GM12878 (cell line): Measurements from ENCODE around the gene NIPAL3. TPM values are rescaled to one million over a fixed set of nuclear protein-coding genes. Genes with fewer than 3 reads are reported as not detected.

Source experiments
- ATAC-seq: fragments of 200-7000 bp; cut with Tn5 transposase; 3 replicates; pipeline ENCODE4 v1.9.1; 2020; ENCODE audit warnings: mild to moderate bottlenecking, moderate library complexity
- BruUV-seq: library from RNA; stranded (reverse); fragments of 400-500 nt; replicated peaks from 2 replicates; lab custom pipeline; 2021; lab: Mats Ljungman, UMichigan
- CTCF ChIA-PET: fragments of 300-600 bp; sonication (Branson Sonifier 250); formaldehyde crosslinking; extraction: SDS; loops from one replicate; lab custom pipeline; 2021; ENCODE audit warnings: inconsistent platforms; lab: Yijun Ruan, JAX
- POLR2A ChIA-PET: fragments of 350-600 bp; formaldehyde crosslinking; extraction: SDS; loops from one replicate; lab custom pipeline; 2021; ENCODE audit warnings: inconsistent platforms; lab: Charles Lee
- RAD21 ChIA-PET: fragments of 300-600 bp; sonication (Branson Sonifier 250); formaldehyde crosslinking; loops from one replicate; lab custom pipeline; 2023; ENCODE audit warnings: antibody characterized with exemption; ENCODE audit not compliant: unreplicated experiment; lab: Charles Lee
- SMC1A ChIA-PET: fragments of 300-600 bp; sonication (Branson Sonifier 250); formaldehyde crosslinking; loops from one replicate; lab custom pipeline; 2023; ENCODE audit not compliant: unreplicated experiment, uncharacterized antibody; lab: Charles Lee
- DNase-seq: peaks from one replicate; pipeline ENCODE4 v3.0.0-alpha.2; 2011; ENCODE audit warnings: low read depth, low spot score
- FAIRE-seq: peaks from 3 replicates; lab custom pipeline; 2011; peaks lifted over from hg19 to GRCh38; lab: Jason Lieb, UNC
- H2AFZ ChIP-seq: 2 replicates; pipeline ENCODE4 v1.6.0; 2011; ENCODE audit warnings: low read depth, low read length, control low read depth; ENCODE audit not compliant: control insufficient read depth
- H3K27ac ChIP-seq: 2 replicates; pipeline ENCODE4 v1.5.1; 2011; ENCODE audit warnings: control low read depth; ENCODE audit not compliant: control insufficient read depth, insufficient read depth
- H3K27me3 ChIP-seq, 2 experiments: replicated peaks in 1 of 2; 2 replicates each; pipeline versions ENCODE4 v1.6.0 to v1.6.1; 2011; ENCODE audit warnings: low read length in 1 of 2; ENCODE audit not compliant: control insufficient read depth in 2 of 2, insufficient read depth in 2 of 2
- H3K36me3 ChIP-seq, 2 experiments: 2 replicates each; pipeline ENCODE4 v1.5.1; 2011; ENCODE audit warnings: low read length in 1 of 2; ENCODE audit not compliant: control insufficient read depth in 2 of 2, insufficient read depth in 2 of 2
- H3K4me1 ChIP-seq: 2 replicates; pipeline ENCODE4 v1.6.1; 2011; ENCODE audit warnings: mild to moderate bottlenecking, low read length, moderate library complexity, mixed read lengths; ENCODE audit not compliant: control insufficient read depth, insufficient read depth
- H3K4me2 ChIP-seq: 2 replicates; pipeline ENCODE4 v1.6.0; 2011; ENCODE audit warnings: control low read depth; ENCODE audit not compliant: control insufficient read depth, insufficient read depth
- H3K4me3 ChIP-seq: fragments of 200-600 bp; sonication (generic); 2 replicates; pipeline ENCODE4 v1.5.1; 2016
- H3K79me2 ChIP-seq: 2 replicates; pipeline ENCODE4 v1.6.0; 2011; ENCODE audit warnings: low read length; ENCODE audit not compliant: control insufficient read depth, insufficient read depth
- H3K9ac ChIP-seq: 2 replicates; pipeline ENCODE4 v1.8.0; 2011; ENCODE audit warnings: low read length, control low read depth, mixed read lengths; ENCODE audit not compliant: control insufficient read depth, insufficient read depth
- H3K9me3 ChIP-seq: replicated peaks from 3 replicates; pipeline ENCODE4 v1.5.1; 2011; ENCODE audit warnings: mild to moderate bottlenecking, low read length; ENCODE audit not compliant: control insufficient read depth, insufficient read depth
- H4K20me1 ChIP-seq: 2 replicates; pipeline ENCODE4 v1.6.0; 2011; ENCODE audit not compliant: control insufficient read depth, insufficient read depth
- BACH1 ChIP-seq: fragments of 450-650 bp; IDR thresholded peaks from 2 replicates; pipeline ENCODE4 v1.6.1; 2017; ENCODE audit warnings: mild to moderate bottlenecking, borderline replicate concordance
- E2F8 ChIP-seq: fragments of 450-650 bp; IDR thresholded peaks from 2 replicates; pipeline ENCODE4 v1.6.1; 2018; ENCODE audit warnings: mild to moderate bottlenecking, low read depth, moderate library complexity; ENCODE audit not compliant: partially characterized antibody
- EZH2 ChIP-seq: IDR thresholded peaks from 2 replicates; pipeline ENCODE4 v1.6.1; 2012; ENCODE audit warnings: low read depth, mild to moderate bottlenecking, control low read depth, inconsistent platforms, low read length, borderline replicate concordance; ENCODE audit not compliant: control insufficient read depth
- HDAC6 ChIP-seq: fragments of 200-600 bp; sonication (generic); IDR thresholded peaks from one replicate; pipeline ENCODE4 v1.8.0; 2017; ENCODE audit warnings: antibody characterized with exemption; ENCODE audit not compliant: unreplicated experiment
- IRF4 ChIP-seq: IDR thresholded peaks from 2 replicates; pipeline ENCODE4 v1.6.1; 2011; ENCODE audit warnings: low read depth, low read length
- MEF2A ChIP-seq: IDR thresholded peaks from 2 replicates; pipeline ENCODE4 v1.6.1; 2011; ENCODE audit warnings: low read depth, mild to moderate bottlenecking, low read length, moderate library complexity; ENCODE audit not compliant: insufficient read depth
- MLLT1 ChIP-seq: fragments of 450-650 bp; IDR thresholded peaks from 2 replicates; pipeline ENCODE4 v1.6.1; 2016; ENCODE audit warnings: mild to moderate bottlenecking
- MXI1 ChIP-seq: fragments of 150-350 bp; IDR thresholded peaks from 2 replicates; pipeline ENCODE4 v1.6.1; 2011; ENCODE audit warnings: low read depth, mild to moderate bottlenecking, inconsistent platforms, low read length, improper control_type of control experiment
- NFYB ChIP-seq: IDR thresholded peaks from 2 replicates; pipeline ENCODE4 v1.6.1; 2011; ENCODE audit warnings: low read depth, mild to moderate bottlenecking, low read length, improper control_type of control experiment, moderate library complexity; ENCODE audit not compliant: insufficient read depth
- POLR2AphosphoS2 ChIP-seq: IDR thresholded peaks from 2 replicates; pipeline ENCODE4 v1.6.1; 2011; ENCODE audit warnings: low read depth, mild to moderate bottlenecking, low read length, improper control_type of control experiment, moderate library complexity
- RAD51 ChIP-seq: fragments of 450-650 bp; IDR thresholded peaks from 2 replicates; pipeline ENCODE4 v1.6.1; 2016; ENCODE audit warnings: moderate library complexity, mild to moderate bottlenecking, inconsistent platforms
- YBX1 ChIP-seq: fragments of 450-650 bp; IDR thresholded peaks from 2 replicates; pipeline ENCODE4 v1.6.1; 2016; ENCODE audit warnings: antibody characterized with exemption
- ZNF207 ChIP-seq: fragments of 450-650 bp; IDR thresholded peaks from 2 replicates; pipeline ENCODE4 v1.6.1; 2014; ENCODE audit warnings: antibody characterized with exemption, mild to moderate bottlenecking, borderline replicate concordance
- in situ Hi-C: fragments of 300-500 bp; cut with MboI; formaldehyde crosslinking; loops from 9 replicates; pipeline ENCODE4 v1.14.3; 2018; ENCODE audit warnings: mixed read lengths
- intact Hi-C: fragments of 100-400 bp; cut with micrococcal nuclease; formaldehyde crosslinking; loops from one replicate; pipeline ENCODE4 v1.14.2; 2022; ENCODE audit not compliant: unreplicated experiment
- polyA plus RNA-seq, 11 experiments: library from polyadenylated mRNA; depleted of rRNA in 4 of 11; unstranded in 6 of 11; stranded (reverse) in 5 of 11; fragments of >200 nt; fragmentation: Nextera tagmentation in 4 of 11; fragmentation: Illumina TruSeq in 1 of 11; extraction: Ambion mirVana in 4 of 11; extraction: Trizol in 1 of 11; gene quantifications; 1 replicate in 1 of 11; 2 replicates in 10 of 11; pipeline versions ENCODE4 v1.2.1 to v1.2.3, GENCODE V29; 2011 to 2016; ENCODE audit warnings: inconsistent platforms in 2 of 11, missing spikeins in 2 of 11, low read depth in 1 of 11
- total RNA-seq, 4 experiments: library from RNA; depleted of rRNA in 3 of 4; stranded (reverse); fragments of >200 nt in 3 of 4; fragmentation: Illumina TruSeq in 1 of 4; extraction: Trizol in 1 of 4; gene quantifications; 2 replicates each; pipeline versions ENCODE4 v1.2.1 to v1.2.3, GENCODE V29; 2013 to 2021
- TF ChIP-seq, protein P1 (sequence below): fragments of 450-650 bp; conservative IDR thresholded peaks from 2 replicates; pipeline ENCODE4 v1.6.1; 2017; ENCODE audit warnings: mild to moderate bottlenecking, moderate library complexity

NIPAL3 gene
- total and polyA plus RNA-seq, 10 of the 15 experiments (the other 5 are each of a cell fraction or from before 2014, with no cell fraction given) = 2.1 to 9.4 (median 4.2) TPM

DNA sequence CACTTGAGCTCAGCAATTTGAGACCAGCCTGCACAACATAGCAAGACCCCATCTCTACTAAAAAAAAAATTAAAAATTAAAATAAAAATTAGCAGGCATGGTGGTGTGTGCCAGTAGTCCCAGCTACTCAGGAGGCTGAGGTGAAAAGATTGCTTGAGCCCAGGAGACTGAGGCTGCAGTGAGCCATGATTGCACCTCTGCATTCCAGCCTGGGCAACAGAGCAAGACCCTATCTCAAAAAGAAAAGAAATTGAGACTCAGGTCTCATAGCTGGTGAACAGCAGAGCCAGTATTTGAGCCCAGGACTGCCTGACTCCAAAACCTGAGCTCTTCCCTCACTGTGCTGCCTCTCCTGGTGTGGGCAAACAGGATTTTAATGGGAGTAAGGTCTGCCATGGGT is 58.6 kb downstream of the NIPAL3 start:
- in situ Hi-C loops = no loop called here
- Histone ChIP-seq H3K4me2 (no peak overlapping the region), H3K9ac (no peak overlapping the region), H3K36me3 (no peaks in the 10 kb centered on the region), H4K20me1 (no peaks in the 10 kb centered on the region), H3K9me3 (no peaks in the 10 kb centered on the region), H3K79me2 (no peaks in the 10 kb centered on the region), H3K4me1 (no peaks in the 10 kb centered on the region), H2AFZ (no peak overlapping the region)
- ChIA-PET RAD21 (no interaction called here), CTCF (interaction anchor here (2.5 kb wide), 1 partner anchor 10 kb away, joined by 7 read pairs; no protein-coding TSS in a partner anchor)
- DNase-seq = no peak
- TF ChIP-seq HDAC6 = no peak
- TF ChIP-seq BACH1 = no peak
- TF ChIP-seq MEF2A = no peak
- TF ChIP-seq RAD51 = no peak
- TF ChIP-seq, protein P1, sequence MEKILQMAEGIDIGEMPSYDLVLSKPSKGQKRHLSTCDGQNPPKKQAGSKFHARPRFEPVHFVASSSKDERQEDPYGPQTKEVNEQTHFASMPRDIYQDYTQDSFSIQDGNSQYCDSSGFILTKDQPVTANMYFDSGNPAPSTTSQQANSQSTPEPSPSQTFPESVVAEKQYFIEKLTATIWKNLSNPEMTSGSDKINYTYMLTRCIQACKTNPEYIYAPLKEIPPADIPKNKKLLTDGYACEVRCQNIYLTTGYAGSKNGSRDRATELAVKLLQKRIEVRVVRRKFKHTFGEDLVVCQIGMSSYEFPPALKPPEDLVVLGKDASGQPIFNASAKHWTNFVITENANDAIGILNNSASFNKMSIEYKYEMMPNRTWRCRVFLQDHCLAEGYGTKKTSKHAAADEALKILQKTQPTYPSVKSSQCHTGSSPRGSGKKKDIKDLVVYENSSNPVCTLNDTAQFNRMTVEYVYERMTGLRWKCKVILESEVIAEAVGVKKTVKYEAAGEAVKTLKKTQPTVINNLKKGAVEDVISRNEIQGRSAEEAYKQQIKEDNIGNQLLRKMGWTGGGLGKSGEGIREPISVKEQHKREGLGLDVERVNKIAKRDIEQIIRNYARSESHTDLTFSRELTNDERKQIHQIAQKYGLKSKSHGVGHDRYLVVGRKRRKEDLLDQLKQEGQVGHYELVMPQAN = no peak
- TF ChIP-seq E2F8 = no peak
- TF ChIP-seq MXI1 = no peak
- no peak for TF ChIP-seq YBX1
- TF ChIP-seq ZNF207 = no peak
- no peak for TF ChIP-seq MLLT1
- no peak for TF ChIP-seq IRF4
- no peak for TF ChIP-seq NFYB
- TF ChIP-seq POLR2AphosphoS2 = no peak
- no peak for TF ChIP-seq EZH2
- TF ChIP-seq, all 136 proteins: peak for 0
- ATAC-seq (no peak), FAIRE-seq (no peak)
- ChIA-PET SMC1A (interaction anchor here (1.1 kb wide), 1 partner anchor 16 kb away, joined by 3 read pairs; no protein-coding TSS in a partner anchor), POLR2A (interaction anchor here (0.6 kb wide), 1 partner anchor 38 kb away, joined by 3 read pairs; no protein-coding TSS in a partner anchor)
- H3K27me3 ChIP-seq = no peaks in the 10 kb centered on the region
- intact Hi-C loops = no loop called here
- no peak overlapping the region for H3K27ac ChIP-seq
- no TSS peak for BruUV-seq
- H3K4me3 ChIP-seq = no peak overlapping the region
